ENCODE data around the gene NSF. TPM values are rescaled to one million over a fixed set of nuclear protein-coding genes. Genes with fewer than 3 reads are reported as not detected.

NSF gene
- total RNA-seq, 2 experiments from 2014 or later = 41.4 to 46.2 TPM

DNA sequence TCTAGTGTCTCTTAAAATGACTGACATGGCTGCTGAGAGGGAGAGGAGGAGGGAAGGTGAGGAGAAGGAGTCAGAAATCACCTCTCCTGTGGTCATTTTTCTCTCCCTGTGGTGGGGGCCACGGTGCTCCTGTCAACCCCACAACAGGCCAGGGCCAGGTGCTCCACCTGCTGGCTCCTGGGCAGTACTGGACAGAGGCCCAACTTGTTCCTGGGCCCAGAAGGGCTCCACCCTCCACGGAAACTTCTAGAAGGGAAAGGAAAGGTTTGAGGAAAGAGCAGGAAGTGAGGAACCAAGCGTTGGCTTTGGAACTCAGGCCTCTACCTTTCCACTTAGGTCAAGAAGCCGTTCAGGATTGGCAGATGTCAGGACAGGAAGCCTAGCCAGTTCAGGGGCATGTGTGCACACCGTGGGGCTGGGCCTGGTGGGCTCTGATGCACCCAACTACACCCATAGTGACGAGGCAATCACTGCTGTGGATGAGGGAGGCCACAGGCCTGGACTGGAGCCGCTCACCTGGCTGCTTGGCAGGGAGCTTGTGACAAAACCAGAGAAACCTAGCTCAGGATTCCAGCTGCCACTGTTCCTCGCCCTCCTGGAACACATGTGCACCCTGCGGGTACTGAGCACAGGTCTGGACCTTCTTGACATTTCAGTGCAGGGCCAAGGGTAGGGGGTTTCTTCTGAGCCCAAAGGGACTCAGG lies 191.9 kb downstream of the NSF start:
- no peak overlapping the region for H3K4me3 Mint-ChIP-seq
- intact Hi-C loops (cut with micrococcal nuclease) = no loop called here
- POLR2A ChIA-PET = no interaction called here
- TF ChIP-seq, protein P1, sequence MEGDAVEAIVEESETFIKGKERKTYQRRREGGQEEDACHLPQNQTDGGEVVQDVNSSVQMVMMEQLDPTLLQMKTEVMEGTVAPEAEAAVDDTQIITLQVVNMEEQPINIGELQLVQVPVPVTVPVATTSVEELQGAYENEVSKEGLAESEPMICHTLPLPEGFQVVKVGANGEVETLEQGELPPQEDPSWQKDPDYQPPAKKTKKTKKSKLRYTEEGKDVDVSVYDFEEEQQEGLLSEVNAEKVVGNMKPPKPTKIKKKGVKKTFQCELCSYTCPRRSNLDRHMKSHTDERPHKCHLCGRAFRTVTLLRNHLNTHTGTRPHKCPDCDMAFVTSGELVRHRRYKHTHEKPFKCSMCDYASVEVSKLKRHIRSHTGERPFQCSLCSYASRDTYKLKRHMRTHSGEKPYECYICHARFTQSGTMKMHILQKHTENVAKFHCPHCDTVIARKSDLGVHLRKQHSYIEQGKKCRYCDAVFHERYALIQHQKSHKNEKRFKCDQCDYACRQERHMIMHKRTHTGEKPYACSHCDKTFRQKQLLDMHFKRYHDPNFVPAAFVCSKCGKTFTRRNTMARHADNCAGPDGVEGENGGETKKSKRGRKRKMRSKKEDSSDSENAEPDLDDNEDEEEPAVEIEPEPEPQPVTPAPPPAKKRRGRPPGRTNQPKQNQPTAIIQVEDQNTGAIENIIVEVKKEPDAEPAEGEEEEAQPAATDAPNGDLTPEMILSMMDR (IDR thresholded peaks at IDR 0.05) = peak; percentile 54
- H3K4me1 Mint-ChIP-seq (ENCODE audit: low read depth) = no peaks in the 10 kb centered on the region
- CTCF ChIA-PET = no interaction called here
- peak; percentile 48 for DNase-seq
- peaks cover 2% of the 10 kb centered on the region for H3K27me3 Mint-ChIP-seq
- no peaks in the 10 kb centered on the region for H3K9me3 Mint-ChIP-seq
- no peaks in the 10 kb centered on the region for H3K36me3 Mint-ChIP-seq (ENCODE audit: low read depth)
- ATAC-seq = peak; percentile 76
- no peak overlapping the region for H3K27ac Mint-ChIP-seq

DNA sequence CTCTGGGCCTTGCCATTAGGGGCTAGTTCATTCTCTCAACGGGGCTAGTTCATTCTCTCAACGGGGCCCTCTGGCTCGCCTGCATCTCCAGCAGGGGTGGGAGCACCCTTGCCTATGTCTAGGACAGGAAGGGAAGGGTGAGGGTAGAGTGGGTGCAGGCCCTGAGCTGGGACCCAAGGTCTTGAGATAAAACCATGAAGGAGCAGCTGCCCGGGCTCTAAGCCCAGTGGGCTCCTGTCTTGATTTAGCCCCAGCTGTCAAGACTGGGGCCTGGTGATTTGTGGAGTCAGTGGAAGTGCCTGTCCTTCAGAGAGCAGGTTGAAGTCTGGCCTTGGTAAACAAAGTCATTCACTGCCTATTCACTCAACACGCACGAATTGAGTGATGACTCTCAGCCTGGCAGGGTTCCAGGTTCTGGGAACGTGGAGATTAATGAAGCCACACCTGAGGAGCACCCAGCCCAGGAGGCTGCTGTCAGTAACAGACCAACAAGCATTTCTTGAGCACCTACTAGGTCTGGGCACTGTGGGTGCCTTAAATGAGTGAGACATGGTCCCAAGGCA lies 192.6 kb downstream of the NSF start:
- no peaks in the 10 kb centered on the region for H3K36me3 Mint-ChIP-seq (ENCODE audit: low read depth)
- ATAC-seq (no peak), DNase-seq (no peak)
- ChIA-PET CTCF (no interaction called here), POLR2A (no interaction called here)
- TF ChIP-seq, protein P1 (IDR thresholded peaks at IDR 0.05) = no peak
- no peaks in the 10 kb centered on the region for H3K9me3 Mint-ChIP-seq
- intact Hi-C loops (cut with micrococcal nuclease) = no loop called here
- no peak overlapping the region for H3K27ac Mint-ChIP-seq
- H3K4me3 Mint-ChIP-seq = no peak overlapping the region
- peaks cover 2% of the 10 kb centered on the region for H3K27me3 Mint-ChIP-seq
- no peaks in the 10 kb centered on the region for H3K4me1 Mint-ChIP-seq (ENCODE audit: low read depth)

DNA sequence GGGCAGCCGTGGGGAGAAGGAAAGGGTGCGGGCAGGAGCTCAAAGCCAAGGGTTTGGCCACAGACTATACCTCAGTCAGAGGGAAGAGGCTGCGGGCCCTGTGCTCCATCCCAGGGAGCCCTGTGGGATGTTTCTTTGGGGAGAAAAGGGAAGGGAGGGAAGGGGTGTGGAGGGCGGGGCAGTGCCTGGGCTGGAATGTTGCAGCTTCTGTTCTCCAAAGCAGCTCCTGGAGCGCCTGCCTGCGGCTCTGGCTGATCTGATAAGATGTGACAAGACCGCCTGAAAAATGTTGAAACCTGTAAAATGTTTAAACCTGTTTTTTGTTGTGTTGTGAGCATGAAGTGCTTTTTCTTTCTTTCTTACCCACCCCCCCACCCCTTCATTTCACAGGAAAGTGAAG lies 195.2 kb downstream of the NSF start:
- ATAC-seq (no peak), DNase-seq (no peak)
- intact Hi-C loops (cut with micrococcal nuclease) = no loop called here
- TF ChIP-seq, protein P1 (IDR thresholded peaks at IDR 0.05) = no peak
- POLR2A ChIA-PET = no interaction called here
- H3K36me3 Mint-ChIP-seq (ENCODE audit: low read depth) = no peaks in the 10 kb centered on the region
- H3K27me3 Mint-ChIP-seq = peaks cover 2% of the 10 kb centered on the region
- CTCF ChIA-PET = interaction anchor here (1.2 kb wide), 1 partner anchor 57 kb away, joined by 3 read pairs; no protein-coding TSS in a partner anchor
- H3K4me3 Mint-ChIP-seq = no peak overlapping the region
- no peak overlapping the region for H3K27ac Mint-ChIP-seq
- no peaks in the 10 kb centered on the region for H3K4me1 Mint-ChIP-seq (ENCODE audit: low read depth)
- H3K9me3 Mint-ChIP-seq = no peaks in the 10 kb centered on the region

DNA sequence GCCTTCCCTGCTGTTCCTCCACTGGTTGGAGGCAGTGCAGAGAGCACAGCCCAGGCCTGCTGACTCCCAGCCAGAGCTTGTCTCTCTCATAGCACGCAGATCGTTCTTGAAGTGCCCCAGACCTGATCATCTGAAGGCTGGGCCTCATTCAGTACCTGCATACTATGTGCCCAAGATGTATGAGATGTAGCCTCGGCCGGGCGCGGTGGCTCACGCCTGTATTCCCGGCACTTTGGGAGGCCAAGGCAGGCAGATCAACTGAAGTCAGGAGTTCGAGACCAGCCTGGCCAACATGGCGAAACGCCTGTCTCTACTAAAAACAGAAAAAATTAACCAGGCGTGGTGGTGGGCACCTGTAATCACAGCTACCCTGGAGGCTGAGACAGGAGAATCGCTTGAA lies 197.0 kb downstream of the NSF start:
- Mint-ChIP-seq H3K27me3 (peaks cover 11% of the 10 kb centered on the region), H3K9me3 (no peaks in the 10 kb centered on the region), H3K27ac (no peak overlapping the region), H3K4me3 (no peak overlapping the region), H3K4me1 (ENCODE audit: low read depth) (no peaks in the 10 kb centered on the region), H3K36me3 (ENCODE audit: low read depth) (no peaks in the 10 kb centered on the region)
- ChIA-PET POLR2A (no interaction called here), CTCF (no interaction called here)
- ATAC-seq (no peak), DNase-seq (no peak)
- TF ChIP-seq, protein P1 (IDR thresholded peaks at IDR 0.05) = no peak
- intact Hi-C loops (cut with micrococcal nuclease) = no loop called here

DNA sequence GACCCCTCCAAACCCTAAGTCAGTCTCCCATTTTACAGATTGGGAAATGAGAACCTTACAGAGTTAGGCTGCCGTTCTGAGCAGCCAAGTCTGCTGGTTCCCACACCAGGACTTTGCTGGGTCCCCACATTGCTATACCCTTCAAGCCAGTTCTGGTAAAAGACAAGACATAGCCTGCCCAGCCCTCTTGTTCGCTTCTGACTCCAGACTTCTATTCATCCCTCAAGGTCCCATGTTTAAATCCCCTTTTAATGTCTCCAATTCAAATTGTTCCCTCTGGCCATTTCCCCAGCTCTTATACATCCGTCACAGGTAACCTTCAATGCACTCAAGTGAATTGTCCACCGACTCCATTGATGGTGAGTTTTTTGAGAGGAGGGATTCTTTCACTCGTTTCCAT lies 197.8 kb downstream of the NSF start:
- peaks cover 11% of the 10 kb centered on the region for H3K27me3 Mint-ChIP-seq
- ATAC-seq (no peak), DNase-seq (no peak)
- H3K4me1 Mint-ChIP-seq (ENCODE audit: low read depth) = no peaks in the 10 kb centered on the region
- intact Hi-C loops (cut with micrococcal nuclease) = no loop called here
- POLR2A ChIA-PET = no interaction called here
- H3K9me3 Mint-ChIP-seq = no peaks in the 10 kb centered on the region
- no peaks in the 10 kb centered on the region for H3K36me3 Mint-ChIP-seq (ENCODE audit: low read depth)
- CTCF ChIA-PET = no interaction called here
- TF ChIP-seq, protein P1 (IDR thresholded peaks at IDR 0.05) = no peak
- H3K27ac Mint-ChIP-seq = no peak overlapping the region
- no peak overlapping the region for H3K4me3 Mint-ChIP-seq
